ENCODE data around the gene MEIS2.
"Not testable (repeated sequence)": the region's sequence is repeated elsewhere in the genome, so short reads cannot be mapped to it uniquely, and the experiment has no call there.

The MEIS2 gene

GRCh38 chr15:37004373-37004869 lies 95.9 kb downstream of the MEIS2 start:
- DNase-seq = no peak

GRCh38 chr15:37002041-37002672 lies 98.2 kb downstream of the MEIS2 start:
- no peak for DNase-seq

DNA sequence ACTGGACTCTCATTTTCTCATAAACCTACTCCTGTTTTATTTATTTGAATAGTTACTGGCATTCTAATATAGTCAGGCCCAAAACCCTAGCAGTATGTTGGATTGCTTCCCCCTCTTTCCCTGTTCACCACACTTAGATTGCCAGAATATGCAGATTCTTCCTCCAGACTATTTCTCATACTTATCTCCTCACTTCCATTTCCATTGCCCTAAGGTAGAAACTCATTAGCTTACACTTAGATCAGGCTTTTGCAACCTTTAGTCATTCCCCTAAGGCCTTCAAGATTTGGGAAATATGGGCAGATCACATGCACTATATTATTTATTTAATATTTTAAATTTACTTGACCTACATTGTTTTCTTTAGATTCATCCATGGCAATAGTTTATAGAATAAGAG lies 98.9 kb downstream of the MEIS2 start:
- DNase-seq = no peak

DNA sequence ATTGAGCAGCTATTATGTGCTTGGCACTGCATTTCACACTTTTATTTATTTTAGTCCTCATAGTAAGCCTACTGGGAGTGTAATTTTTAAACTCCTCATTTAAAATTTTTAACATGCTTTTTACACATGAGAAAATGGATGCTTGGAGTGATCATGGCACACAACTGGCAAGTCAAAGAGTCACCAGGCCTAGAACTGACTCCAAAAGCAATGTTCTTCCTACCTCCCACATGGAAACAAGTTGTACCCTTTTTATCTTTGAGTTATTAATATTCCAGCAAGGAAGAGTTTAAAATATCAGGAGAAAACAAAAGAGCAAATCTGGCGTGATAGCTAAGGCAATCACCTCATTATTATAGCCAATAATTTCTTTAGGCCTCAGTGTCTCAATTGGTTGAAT lies 100.6 kb downstream of the MEIS2 start:
- no peak for DNase-seq

GRCh38 chr15:36996538-36997181 lies 103.7 kb downstream of the MEIS2 start:
- DNase-seq = no peak

DNA sequence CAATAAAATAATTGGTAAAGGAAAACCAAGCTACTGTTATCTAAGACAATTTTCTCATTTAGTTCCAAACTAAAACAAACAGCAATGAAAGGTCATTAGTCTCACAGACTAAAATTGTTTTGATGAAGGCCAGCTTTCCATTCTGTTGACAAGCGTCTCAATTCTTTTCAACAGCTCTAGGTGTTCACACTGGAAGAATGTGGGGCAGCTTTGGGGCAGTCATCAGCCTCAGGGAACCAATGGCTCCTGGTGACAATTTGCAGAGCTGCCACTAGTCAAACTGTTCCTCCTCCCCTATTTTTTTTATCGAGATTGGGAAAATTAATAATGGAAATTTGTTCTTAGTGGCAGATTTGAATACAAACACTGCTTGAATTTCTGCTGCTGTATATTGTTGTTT lies 104.2 kb downstream of the MEIS2 start:
- no peak for DNase-seq

- no peak for DNase-seq
Observed at GRCh38 chr15:36994790-36995189, 105.6 kb downstream of the MEIS2 start.

- no peak for DNase-seq
Observed at GRCh38 chr15:36992454-36992853, 107.9 kb downstream of the MEIS2 start.

- DNase-seq = no peak
Observed at GRCh38 chr15:36988947-36989346, 111.4 kb downstream of the MEIS2 start.

GRCh38 chr15:36982430-36982829 lies 117.9 kb downstream of the MEIS2 start:
- no peak for DNase-seq

DNA sequence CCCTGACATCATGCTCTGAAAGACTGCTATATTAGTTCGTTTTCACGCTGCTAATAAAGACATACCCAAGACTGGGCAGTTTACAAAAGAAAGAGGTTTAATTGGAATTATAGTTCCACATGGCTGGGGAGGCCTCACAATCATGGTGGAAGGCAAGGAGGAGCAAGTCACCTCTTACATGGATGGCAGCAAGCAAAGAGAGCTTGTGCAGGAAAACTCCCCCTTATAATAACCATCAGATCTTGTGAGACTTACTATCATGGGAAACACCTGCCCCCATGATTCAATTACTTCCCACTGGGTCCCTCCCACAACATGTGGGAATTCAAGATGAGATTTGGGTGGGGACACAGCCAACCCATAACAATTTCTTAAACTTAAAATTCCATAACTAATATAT lies 120.1 kb downstream of the MEIS2 start:
- not testable (repeated sequence) for DNase-seq

- DNase-seq = no peak
Observed at GRCh38 chr15:36978625-36979024, 121.7 kb downstream of the MEIS2 start.

- DNase-seq = no peak
Observed at GRCh38 chr15:36978126-36978525, 122.2 kb downstream of the MEIS2 start.

DNA sequence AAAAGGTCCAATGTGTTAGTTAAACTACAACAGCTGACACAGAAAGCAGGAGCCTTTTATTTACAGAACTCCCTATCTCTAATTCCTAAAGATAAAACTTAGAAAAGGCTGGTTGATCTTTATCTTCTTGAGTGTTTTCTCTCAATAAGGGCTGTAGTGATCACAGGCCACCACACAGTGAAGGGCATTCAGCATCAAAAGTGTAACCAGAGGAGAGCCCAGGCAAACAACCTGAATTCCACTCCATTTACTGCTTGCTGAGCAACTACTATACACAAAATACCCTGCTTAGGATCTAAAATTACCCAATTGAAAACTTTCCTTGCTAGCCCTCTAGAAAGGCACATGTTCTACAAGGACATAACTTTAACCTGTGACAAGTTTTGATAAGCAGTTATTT lies 122.7 kb downstream of the MEIS2 start:
- no peak for DNase-seq

GRCh38 chr15:36972704-36973103 lies 127.6 kb downstream of the MEIS2 start:
- no peak for DNase-seq

DNA sequence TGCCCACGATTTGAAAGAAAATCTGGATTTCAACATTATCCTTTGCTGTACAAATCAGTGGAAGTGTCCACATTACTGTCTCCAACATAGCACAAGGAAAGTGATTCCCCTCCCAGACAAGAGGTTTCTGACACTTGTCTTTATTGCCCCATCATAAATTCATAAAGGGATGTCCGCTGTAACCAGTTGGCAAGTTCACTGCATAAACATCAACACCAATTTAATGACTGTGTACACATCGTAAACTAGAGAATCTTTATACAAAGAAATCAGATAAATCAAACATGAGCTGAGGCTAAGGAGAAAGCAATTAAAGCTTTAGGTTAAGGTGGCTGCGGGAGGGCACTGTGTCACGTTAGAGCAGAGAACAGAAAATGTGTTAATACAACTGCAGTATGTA lies 129.8 kb downstream of the MEIS2 start:
- DNase-seq = no peak

DNA sequence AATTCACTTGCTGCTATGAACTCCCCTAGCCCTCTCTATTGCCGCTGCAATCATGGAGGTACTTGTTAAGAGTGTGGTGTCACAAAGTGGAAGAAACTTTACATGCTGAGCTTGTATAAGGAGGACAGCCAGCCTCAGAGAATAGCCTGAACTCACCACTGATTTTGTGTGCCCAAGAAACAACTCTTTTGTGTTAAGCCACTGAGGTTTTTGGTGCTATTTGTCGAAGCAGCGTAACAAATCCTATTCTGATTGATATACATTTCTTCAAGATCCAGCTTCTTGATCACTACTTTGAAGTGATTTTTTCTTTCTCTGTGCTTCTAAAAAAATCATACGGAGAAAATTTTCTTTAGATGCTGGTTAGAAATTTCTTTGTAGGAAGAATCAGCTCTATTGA lies 132.4 kb downstream of the MEIS2 start:
- no peak for DNase-seq

DNA sequence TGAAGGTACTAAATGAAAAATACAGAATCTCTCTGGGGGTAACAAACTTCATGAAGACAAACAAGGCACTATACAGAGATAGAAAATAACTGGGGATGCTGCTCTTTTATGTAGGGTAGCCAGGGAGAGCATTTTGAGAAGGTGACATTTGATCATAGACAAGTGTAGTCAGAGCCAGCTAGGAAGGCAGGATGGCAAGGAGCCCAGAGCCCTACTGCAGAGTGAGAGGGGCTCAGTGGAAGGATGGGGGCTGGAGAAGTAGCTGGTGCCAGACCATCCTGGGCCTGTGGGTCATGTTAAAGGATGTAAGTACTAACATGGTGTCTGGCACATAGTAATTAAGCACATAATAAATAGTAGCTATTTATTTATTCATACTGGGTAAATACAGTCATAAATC lies 133.6 kb downstream of the MEIS2 start:
- DNase-seq = no peak

DNA sequence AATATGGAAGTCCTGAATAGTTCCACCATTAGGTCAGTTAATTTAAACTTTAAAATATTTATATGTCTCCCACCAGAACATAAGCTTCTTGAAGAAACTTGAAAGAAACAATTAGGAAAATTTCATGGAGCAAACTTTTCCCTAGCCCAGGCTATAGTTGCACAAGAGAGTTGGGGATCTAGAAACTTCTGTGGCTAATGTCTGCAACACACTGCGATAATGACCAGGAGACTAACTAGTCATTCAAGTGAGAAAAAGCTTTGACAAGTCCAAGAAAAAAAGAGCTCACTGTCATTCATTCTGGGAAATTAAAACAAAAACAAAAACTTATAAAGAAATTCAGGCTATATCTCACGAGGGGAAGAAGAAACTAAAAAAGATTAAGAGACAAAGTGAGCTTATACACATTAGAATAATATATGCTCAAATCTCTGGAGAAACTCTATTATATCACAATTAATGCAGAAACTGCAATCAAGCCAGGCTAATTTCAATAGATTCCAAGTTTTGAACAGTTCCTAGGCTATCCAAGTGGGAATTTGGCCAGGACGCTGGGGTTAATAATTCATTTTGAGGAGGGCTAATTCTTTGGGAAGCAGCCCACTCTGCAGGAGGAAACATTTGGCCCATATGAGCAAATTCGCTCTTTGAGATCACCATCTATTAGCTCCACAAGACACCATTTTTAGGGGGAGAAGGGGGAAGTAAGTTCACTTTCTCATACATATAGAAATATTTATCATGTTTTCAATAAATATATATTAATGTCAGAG lies 134.6 kb downstream of the MEIS2 start:
- DNase-seq = no peak

- DNase-seq = no peak
Observed at GRCh38 chr15:36964626-36965025, 135.7 kb downstream of the MEIS2 start.

GRCh38 chr15:36961956-36962355 lies 138.4 kb downstream of the MEIS2 start:
- DNase-seq = no peak

DNA sequence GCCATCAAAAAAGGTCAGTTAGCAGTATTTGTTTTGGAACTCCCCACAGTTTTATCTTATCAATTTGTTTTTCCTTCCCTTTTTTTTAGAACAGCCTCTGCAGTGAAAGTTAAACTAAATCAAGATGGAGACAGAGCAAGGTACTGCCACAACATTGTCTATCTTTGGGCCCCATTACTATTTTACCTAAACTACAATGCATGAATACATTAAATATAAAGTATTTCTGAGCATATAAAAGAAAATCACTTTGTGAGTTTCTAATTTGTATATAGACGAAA lies 139.5 kb downstream of the MEIS2 start:
- DNase-seq = no peak

DNA sequence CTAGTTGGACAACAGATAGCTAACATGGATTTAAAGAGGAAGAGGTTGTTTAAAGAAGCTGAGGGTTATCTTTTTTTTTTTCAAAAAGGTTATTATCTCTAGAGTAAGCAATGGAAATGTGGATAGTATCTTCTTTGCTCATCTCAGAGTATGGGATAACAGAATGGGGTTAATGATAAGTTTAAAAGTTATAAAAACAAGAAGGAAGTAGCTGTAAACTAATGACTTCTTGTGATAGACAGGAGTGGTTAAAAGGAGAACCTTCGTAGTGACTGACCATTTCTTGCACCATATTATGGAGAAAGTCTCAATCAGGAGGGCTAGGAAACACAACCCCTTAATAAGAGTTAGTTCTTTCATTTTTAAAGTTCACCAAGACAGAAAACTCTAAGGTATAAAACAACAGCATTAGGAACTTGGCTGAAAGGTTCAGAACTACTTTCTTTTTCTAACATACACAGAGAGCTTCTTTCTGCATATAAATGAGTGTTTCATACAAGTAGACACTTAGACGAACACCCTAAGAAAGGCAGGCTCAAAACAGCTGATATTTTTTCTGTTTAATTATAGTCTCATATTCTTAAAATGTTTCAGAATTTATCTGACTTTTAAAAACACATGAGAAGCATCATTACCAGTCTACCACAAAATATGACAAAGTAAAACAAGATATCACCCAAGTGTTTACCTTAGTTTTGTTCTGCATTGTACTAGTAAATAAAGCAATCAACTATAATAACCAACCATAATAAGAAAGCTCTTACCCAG lies 140.0 kb downstream of the MEIS2 start:
- no peak for DNase-seq

GRCh38 chr15:36959746-36960145 lies 140.6 kb downstream of the MEIS2 start:
- no peak for DNase-seq

All from effector CD4-positive, alpha-beta T cell (primary cell).